Ureter (tissue), 1 donor: Measurements from ENCODE around the gene ANKS6. TPM values are rescaled to one million over a fixed set of nuclear protein-coding genes. Genes with fewer than 3 reads are reported as not detected.
"Not testable (repeated sequence)": the region's sequence is repeated elsewhere in the genome, so short reads cannot be mapped to it uniquely, and the experiment has no call there.

Experiments used
- DNase-seq: peaks from one replicate; pipeline ENCODE4 v3.0.0-alpha.2; 2020; ENCODE audit warnings: low spot score
- total RNA-seq: library from RNA; stranded (reverse); gene quantifications from one replicate; pipeline ENCODE4 v1.2.4, GENCODE V29; 2023
- donor health status: DM: yes; HTN: yes; CAD: no.

Gene ANKS6
- total RNA-seq, 1 donor from 2014 or later, result 38.1 TPM

GRCh38 chr9:98702835-98703380 is 93.4 kb downstream of the ANKS6 start:
- DNase-seq, result no peak

- no peak for DNase-seq
These were observed 94.0 kb downstream of the ANKS6 start for GRCh38 chr9:98702340-98702739.

GRCh38 chr9:98701576-98701975 is 94.8 kb downstream of the ANKS6 start:
- DNase-seq, result no peak

- DNase-seq, result no peak
These were observed 95.6 kb downstream of the ANKS6 start for GRCh38 chr9:98700801-98701200.

- no peak for DNase-seq
These were observed 97.5 kb downstream of the ANKS6 start for GRCh38 chr9:98698856-98699255.

- DNase-seq, result no peak
These were observed 101.4 kb downstream of the ANKS6 start for GRCh38 chr9:98694943-98695342.

- DNase-seq, result no peak
These were observed 104.0 kb downstream of the ANKS6 start for GRCh38 chr9:98692392-98692791.

- DNase-seq, result no peak
These were observed 104.5 kb downstream of the ANKS6 start for GRCh38 chr9:98691890-98692289.

GRCh38 chr9:98690686-98691085 is 105.7 kb downstream of the ANKS6 start:
- no peak for DNase-seq

- no peak for DNase-seq
These were observed 107.5 kb downstream of the ANKS6 start for GRCh38 chr9:98688710-98689495.

- DNase-seq, result no peak
These were observed 108.4 kb downstream of the ANKS6 start for GRCh38 chr9:98687911-98688310.

GRCh38 chr9:98686961-98687855 is 109.1 kb downstream of the ANKS6 start:
- DNase-seq, result no peak

GRCh38 chr9:98684816-98685215 is 111.5 kb downstream of the ANKS6 start:
- DNase-seq, result not testable (repeated sequence)

Other genes starting within 250 kb of the ANKS6 start
- gene GABBR2, start 87.6 kb downstream of the ANKS6 start, total RNA-seq, result 12.2 TPM
- 38.5 TPM for gene GALNT12, start 11.1 kb upstream of the ANKS6 start, total RNA-seq
- 63.2 TPM for gene COL15A1, start 147.4 kb upstream of the ANKS6 start, total RNA-seq